ENCODE results near the gene ABHD4. TPM values are rescaled to one million over a fixed set of nuclear protein-coding genes. Genes with fewer than 3 reads are reported as not detected.

Gene ABHD4
- total and polyA plus RNA-seq, 10 of the 15 experiments (the other 5 are each of a cell fraction or from before 2014, with no cell fraction given), result 5.4 to 28.7 (median 10.8) TPM

DNA sequence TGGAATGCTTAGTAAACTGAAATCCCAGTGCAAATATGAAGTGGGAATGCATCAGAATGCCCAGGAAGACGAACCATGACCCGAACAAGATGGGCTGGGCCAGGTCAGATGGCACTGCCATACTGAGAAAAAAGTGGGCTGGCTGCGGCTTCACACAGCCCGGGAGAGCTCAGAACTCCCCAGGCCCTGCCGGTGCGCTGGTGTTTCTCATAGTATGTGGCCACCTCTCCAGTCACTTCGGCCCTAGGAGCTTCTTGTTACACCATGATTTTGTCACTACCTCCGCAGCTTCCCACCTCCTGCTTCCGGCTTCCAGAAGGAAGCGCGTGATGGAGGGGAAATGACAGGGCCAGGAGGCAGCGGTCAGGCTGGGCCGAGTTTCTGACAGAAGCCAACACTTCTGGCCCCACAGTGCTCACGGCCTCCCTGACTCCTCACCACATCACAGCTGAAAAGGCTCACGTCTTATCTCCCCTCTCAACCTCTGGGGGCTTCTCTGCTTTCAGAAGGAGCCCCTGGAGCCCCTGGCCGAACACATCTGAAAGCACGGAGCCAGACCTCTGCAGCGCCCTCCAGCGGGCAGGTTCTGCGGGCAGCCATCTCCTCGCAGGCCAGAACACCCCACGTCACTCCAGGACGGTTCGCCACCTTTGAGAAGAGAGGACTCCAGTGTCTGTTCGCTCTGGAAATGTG lies 39.7 kb upstream of the ABHD4 start:
- Histone ChIP-seq H3K4me3 (no peak overlapping the region; the same call in 1 of the 2 replicates), H3K4me2 (ENCODE audit: control insufficient read depth, insufficient read depth) (peak overlapping the region; percentile 32), H3K27me3 (replicated peaks in 1 of 2; ENCODE audit: control insufficient read depth in 2 of 2, insufficient read depth in 2 of 2, low read length in 1 of 2) (no peaks in the 10 kb centered on the region), H3K36me3 (ENCODE audit: control insufficient read depth in 2 of 2, insufficient read depth in 2 of 2, low read length in 1 of 2) (peaks cover 0 to 1% of the 10 kb centered on the region in 2 experiments; a peak in 1 of 4 replicates), H3K4me1 (ENCODE audit: control insufficient read depth, insufficient read depth, low read length) (peaks cover 79% of the 10 kb centered on the region), H2AFZ (ENCODE audit: control insufficient read depth, low read depth, low read length) (no peak overlapping the region; the same call in 1 of the 2 replicates), H3K79me2 (ENCODE audit: control insufficient read depth, insufficient read depth, low read length) (peaks cover 9% of the 10 kb centered on the region), H3K27ac (ENCODE audit: control insufficient read depth, insufficient read depth) (peak overlapping the region; percentile 100), H3K9me3 (replicated peaks; ENCODE audit: control insufficient read depth, insufficient read depth, low read length) (no peaks in the 10 kb centered on the region), H3K9ac (ENCODE audit: control insufficient read depth, insufficient read depth, low read length) (peak overlapping the region; percentile 90), H4K20me1 (ENCODE audit: control insufficient read depth, insufficient read depth) (no peaks in the 10 kb centered on the region)
- ChIA-PET RAD21 (ENCODE audit: unreplicated experiment) (interaction anchor here (0.7 to 1.3 kb wide), 17 partner anchors 9 to 238 kb away, joined by 3 to 51 read pairs (median 4); partner anchors contain the start of genes DAD1 and OXA1L), CTCF (interaction anchor here (0.6 to 4.9 kb wide), 29 partner anchors 11 to 299 kb away, joined by 3 to 189 read pairs (median 4); partner anchors contain the start of gene DAD1), POLR2A (interaction anchor here (0.6 to 7.7 kb wide), 4 partner anchors 10 to 174 kb away, joined by 3 to 74 read pairs (median 9); no protein-coding TSS in a partner anchor), SMC1A (ENCODE audit: uncharacterized antibody, unreplicated experiment) (interaction anchor here (0.7 to 4.9 kb wide), 14 partner anchors 8 to 258 kb away, joined by 3 to 134 read pairs (median 3); no protein-coding TSS in a partner anchor)
- FAIRE-seq (no peak), ATAC-seq (peak; percentile 47), DNase-seq (ENCODE audit: low read depth, low spot score) (no peak)
- no TSS peak for BruUV-seq (replicated peaks)
- intact Hi-C loops (cut with micrococcal nuclease; ENCODE audit: unreplicated experiment), result loop anchor here (5.0 kb wide), 2 partner anchors 246 to 294 kb away; no protein-coding TSS in a partner anchor
- in situ Hi-C loops (cut with MboI), result no loop called here
- WGBS (ENCODE audit: insufficient coverage, insufficient replicate concordance, low lambda C conversion rate, missing lambda C conversion rate), result 97% methylated on average over 25 of the region's 25 CpGs
- TF ChIP-seq ZNF207 (IDR thresholded peaks at IDR 0.05; ENCODE audit: borderline replicate concordance), result no peak
- TF ChIP-seq ZNF217 (IDR thresholded peaks at IDR 0.05), result peak; percentile 46
- TF ChIP-seq ZNF687 (IDR thresholded peaks at IDR 0.05), result peak; percentile 94
- TF ChIP-seq SMAD1 (IDR thresholded peaks at IDR 0.05; ENCODE audit: low read depth, partially characterized antibody), result peak; percentile 82
- no peak for TF ChIP-seq RAD51 (IDR thresholded peaks at IDR 0.05)
- peak; percentile 83 for TF ChIP-seq DPF2 (IDR thresholded peaks at IDR 0.05)
- TF ChIP-seq CTCF (IDR thresholded peaks at IDR 0.05 in 2 of 3, conservative IDR thresholded peaks at IDR 0.05 in 1 of 3; ENCODE audit: control insufficient read depth in 2 of 3, extremely low read depth in 1 of 3, insufficient read depth in 1 of 3, low read depth in 3 of 3, low read length in 3 of 3), result peak; percentile 47 to 72 (median 48)
- TF ChIP-seq GATAD2B (conservative IDR thresholded peaks at IDR 0.05; ENCODE audit: low read depth), result peak; percentile 90
- TF ChIP-seq RELA (IDR thresholded peaks at IDR 0.05; ENCODE audit: borderline replicate concordance, partially characterized antibody), result no peak
- TF ChIP-seq POLR2AphosphoS2 (IDR thresholded peaks at IDR 0.05; ENCODE audit: low read depth, low read length), result no peak
- no peak for TF ChIP-seq BMI1 (IDR thresholded peaks at IDR 0.05; ENCODE audit: borderline replicate concordance)
- no peak for TF ChIP-seq MYB (IDR thresholded peaks at IDR 0.05; ENCODE audit: borderline replicate concordance, low read depth, low read length)
- no peak for TF ChIP-seq IRF4 (IDR thresholded peaks at IDR 0.05; ENCODE audit: low read depth, low read length)
- no peak for TF ChIP-seq MAX (IDR thresholded peaks at IDR 0.05; ENCODE audit: low read depth, low read length)
- no peak for TF ChIP-seq SIN3A (IDR thresholded peaks at IDR 0.05; ENCODE audit: low read depth, low read length)
- peak; percentile 30; the same call in 1 of the 2 replicates for TF ChIP-seq SPI1 (IDR thresholded peaks at IDR 0.05; ENCODE audit: borderline replicate concordance, insufficient read depth, low read depth, low read length)
- no peak for TF ChIP-seq ZSCAN29 (IDR thresholded peaks at IDR 0.05)
